Kidney glomerular epithelial cell (primary cell): ENCODE data around the gene C4orf51.
"Not testable (repeated sequence)": the region's sequence is repeated elsewhere in the genome, so short reads cannot be mapped to it uniquely, and the experiment has no call there.

Source experiments
- DNase-seq: peaks from one replicate; lab custom pipeline; 2025; lab: John Stamatoyannopoulos, UW

Gene C4orf51

GRCh38 chr4:145679991-145680455 lies at the start of gene C4orf51:
Gene C4orf51, plus strand, starts transcription at chr4:145680146. Its CDS starts 58 bp downstream, at chr4:145680204.
- DNase-seq, result peak; percentile 90

- DNase-seq, result no peak
Observed at GRCh38 chr4:145635117-145635516, 44.8 kb upstream of the C4orf51 start.

GRCh38 chr4:145635630-145636029 lies 44.3 kb upstream of the C4orf51 start:
- DNase-seq, result no peak

- no peak for DNase-seq
Observed at GRCh38 chr4:145639186-145639698, 40.7 kb upstream of the C4orf51 start.

- DNase-seq, result not testable (repeated sequence)
Observed at GRCh38 chr4:145640236-145640635, 39.7 kb upstream of the C4orf51 start.

- DNase-seq, result no peak
Observed at GRCh38 chr4:145643295-145643694, 36.7 kb upstream of the C4orf51 start.

GRCh38 chr4:145644699-145645098 lies 35.2 kb upstream of the C4orf51 start:
- DNase-seq, result no peak

- no peak for DNase-seq
Observed at GRCh38 chr4:145656156-145656555, 23.8 kb upstream of the C4orf51 start.

- DNase-seq, result no peak
Observed at GRCh38 chr4:145660064-145660463, 19.9 kb upstream of the C4orf51 start.

GRCh38 chr4:145663194-145663593 lies 16.8 kb upstream of the C4orf51 start:
- DNase-seq, result no peak

- DNase-seq, result no peak
Observed at GRCh38 chr4:145665773-145666172, 14.2 kb upstream of the C4orf51 start.

- DNase-seq, result no peak
Observed at GRCh38 chr4:145670422-145670821, 9.5 kb upstream of the C4orf51 start.

GRCh38 chr4:145679520-145679919 lies 426 bp upstream of the C4orf51 start:
- DNase-seq, result peak; percentile 90

- DNase-seq, result no peak
Observed at GRCh38 chr4:145680902-145681301, 956 bp downstream of the C4orf51 start.

GRCh38 chr4:145681518-145681917 lies 1.6 kb downstream of the C4orf51 start:
- DNase-seq, result no peak

- no peak for DNase-seq
Observed at GRCh38 chr4:145681956-145682355, 2.0 kb downstream of the C4orf51 start.

GRCh38 chr4:145686991-145687390 lies 7.0 kb downstream of the C4orf51 start:
- no peak for DNase-seq

- DNase-seq, result no peak
Observed at GRCh38 chr4:145690610-145691009, 10.7 kb downstream of the C4orf51 start.

- DNase-seq, result not testable (repeated sequence)
Observed at GRCh38 chr4:145691416-145691815, 11.5 kb downstream of the C4orf51 start.

- DNase-seq, result peak; percentile 11
Observed at GRCh38 chr4:145694929-145695328, 15.0 kb downstream of the C4orf51 start.

- DNase-seq, result no peak
Observed at GRCh38 chr4:145697332-145697731, 17.4 kb downstream of the C4orf51 start.

GRCh38 chr4:145698507-145698906 lies 18.6 kb downstream of the C4orf51 start:
- DNase-seq, result no peak

GRCh38 chr4:145703850-145704497 lies 24.0 kb downstream of the C4orf51 start:
- no peak for DNase-seq

- DNase-seq, result no peak
Observed at GRCh38 chr4:145709336-145709735, 29.4 kb downstream of the C4orf51 start.
